NCI-H748 treated with DMSO at 0.1 percent for 48 hours (cell line): ENCODE measurements around the gene FGD5.

Source experiments
- DNase-seq: peaks from one replicate; lab custom pipeline; 2025; lab: John Stamatoyannopoulos, UW

Gene FGD5

DNA sequence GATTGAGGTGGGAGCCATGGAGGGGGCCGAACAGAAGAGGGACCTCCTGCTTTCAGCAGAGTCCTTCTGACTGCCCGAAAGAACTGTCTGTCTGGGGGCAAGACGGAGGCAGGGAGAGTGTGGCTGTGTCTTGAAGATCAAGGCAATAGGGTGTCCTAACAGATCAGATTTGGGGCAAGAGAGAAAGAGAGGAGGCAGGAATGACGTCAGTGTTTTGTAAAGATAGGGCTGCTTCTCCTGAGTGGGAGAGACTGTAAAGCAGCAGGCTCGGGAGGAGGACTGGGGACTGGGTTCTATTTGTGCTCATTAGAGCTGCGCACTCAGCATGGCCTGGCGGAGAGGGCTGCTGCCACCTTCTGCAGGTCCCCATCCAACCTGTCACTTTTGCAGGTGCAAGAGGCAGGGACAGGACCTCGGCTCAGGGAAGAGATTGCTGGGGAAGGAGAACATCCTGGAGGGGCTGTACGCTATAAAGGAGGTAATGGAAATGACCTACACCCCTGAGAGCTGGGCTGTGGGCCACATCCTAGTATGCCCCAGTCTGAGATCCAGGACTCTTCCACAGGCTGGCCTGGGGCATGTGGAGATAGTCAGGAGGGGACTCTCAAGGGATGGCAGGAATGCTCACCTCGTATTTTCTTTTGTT lies 29.0 kb upstream of the FGD5 start:
- DNase-seq = no peak

DNA sequence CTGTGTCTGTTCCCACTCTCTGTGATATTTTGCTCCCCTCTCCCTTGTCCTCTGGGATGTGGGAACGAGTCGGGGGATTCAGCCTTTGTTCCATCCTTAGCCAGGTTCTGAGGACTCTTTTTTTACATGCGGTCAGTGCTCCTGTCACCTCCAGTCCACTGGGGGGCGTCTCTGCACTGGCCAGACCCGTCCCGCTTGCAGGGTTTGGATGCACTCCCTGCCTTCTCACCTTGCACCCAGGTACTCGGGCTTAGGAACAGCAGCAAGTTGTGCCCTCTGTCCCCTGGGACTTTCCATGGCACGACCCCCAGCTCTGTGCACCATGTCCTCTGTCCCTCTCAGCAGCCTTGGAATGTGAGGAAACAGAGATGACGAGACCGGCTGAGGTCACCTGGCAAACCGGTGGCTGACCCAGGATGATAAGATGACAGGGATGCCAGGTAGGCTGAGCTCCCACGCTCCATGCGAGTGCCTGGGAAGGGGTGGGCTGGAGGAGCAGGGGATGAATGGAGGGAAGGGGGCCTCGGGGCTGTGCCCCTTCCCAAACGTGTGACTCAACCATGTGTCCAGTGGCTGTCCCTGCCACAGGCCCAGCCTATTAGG lies 27.3 kb upstream of the FGD5 start:
- DNase-seq = no peak

DNA sequence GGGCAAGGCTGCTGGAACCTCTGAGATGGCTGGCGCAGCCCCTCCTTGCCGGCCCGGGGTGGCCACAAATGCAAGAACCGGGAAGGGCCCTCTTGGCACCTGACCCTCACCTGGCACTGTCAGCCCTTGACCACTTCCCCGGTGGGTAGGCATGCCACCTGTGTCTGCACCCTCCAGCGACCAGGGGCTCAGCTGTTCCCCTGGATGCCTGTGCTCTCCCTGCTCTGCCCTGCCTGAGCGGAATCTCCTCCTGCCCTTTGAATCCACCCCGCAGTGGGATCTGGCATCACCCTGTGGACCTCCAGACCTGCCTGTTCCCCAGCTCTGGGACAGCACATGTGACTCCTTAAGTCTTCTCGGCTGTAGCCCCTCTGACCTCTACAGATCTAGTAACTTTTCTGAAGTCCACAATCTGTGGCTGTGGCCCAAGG lies 26.1 kb upstream of the FGD5 start:
- no peak for DNase-seq

DNA sequence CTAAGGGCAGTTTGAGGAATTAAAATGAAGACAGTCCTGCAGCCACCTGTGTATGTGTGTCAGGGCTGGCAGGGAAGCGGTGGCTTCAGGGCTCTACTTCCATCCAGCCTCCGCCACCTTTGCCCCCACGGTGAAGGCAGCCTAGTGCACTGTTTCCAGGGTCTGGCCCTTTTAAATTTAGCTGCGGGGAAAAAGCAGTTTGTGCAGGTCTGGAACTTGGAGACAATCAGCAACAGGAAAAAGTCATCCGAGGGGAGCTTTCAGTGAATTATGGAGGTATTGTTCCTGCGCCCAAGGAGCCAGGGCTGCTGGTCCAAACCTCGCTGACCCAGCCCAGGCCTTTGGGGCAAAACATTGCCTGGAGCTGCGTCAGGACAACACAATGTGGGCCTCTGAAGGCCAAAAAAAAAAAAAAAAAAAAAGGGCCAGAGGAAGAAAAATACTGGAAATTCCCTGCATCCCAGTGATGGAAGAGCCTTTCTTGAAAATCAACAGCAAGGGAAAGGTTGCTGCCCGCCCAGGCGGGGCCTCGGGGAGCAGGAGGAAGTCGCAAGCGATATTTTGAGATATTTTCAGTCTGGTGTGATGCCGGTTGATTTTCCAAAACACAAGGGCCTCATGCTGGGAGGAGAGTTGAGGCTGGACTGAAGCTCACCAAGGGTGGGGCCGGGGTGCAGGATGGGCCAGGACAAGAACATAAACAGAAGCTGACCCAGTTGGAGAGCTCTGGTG lies 25.5 kb upstream of the FGD5 start:
- DNase-seq = no peak

DNA sequence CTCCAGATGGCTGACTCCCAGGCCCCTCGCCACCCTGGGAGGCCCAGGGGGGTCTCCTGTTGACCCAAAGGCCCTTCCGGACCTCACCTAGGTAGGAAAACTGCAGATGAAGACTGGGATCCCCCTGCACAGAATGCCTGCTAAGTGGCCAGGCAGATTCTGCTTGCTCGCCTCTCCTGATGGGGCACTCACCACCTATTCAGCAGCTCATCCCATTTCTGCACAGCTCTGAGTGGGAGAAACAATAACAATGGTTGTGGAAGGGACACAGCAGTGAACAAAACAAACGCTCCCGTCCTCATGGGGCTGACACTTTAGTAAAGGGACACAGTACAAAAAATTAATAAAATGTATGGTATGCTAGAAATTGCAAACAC lies 24.9 kb upstream of the FGD5 start:
- no peak for DNase-seq

DNA sequence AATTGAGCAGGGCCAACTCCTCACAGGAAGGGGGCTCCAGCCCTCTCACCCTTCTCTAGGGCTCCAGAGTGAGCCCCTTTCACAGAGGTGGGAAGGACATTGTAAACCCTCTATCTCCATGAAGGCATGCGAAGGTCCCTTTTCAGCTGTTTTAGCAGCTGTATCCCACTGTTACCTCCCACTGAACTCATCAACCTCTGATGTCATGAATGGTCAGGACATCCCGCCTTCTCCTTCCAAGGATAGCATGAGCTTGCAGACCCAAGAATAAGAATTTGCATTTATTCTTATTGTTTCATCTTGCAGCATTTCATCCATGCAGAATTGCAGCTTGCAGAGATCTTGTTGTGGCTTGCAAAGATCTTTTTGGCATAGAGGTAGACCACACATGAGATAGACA lies 24.3 kb upstream of the FGD5 start:
- DNase-seq = no peak

DNA sequence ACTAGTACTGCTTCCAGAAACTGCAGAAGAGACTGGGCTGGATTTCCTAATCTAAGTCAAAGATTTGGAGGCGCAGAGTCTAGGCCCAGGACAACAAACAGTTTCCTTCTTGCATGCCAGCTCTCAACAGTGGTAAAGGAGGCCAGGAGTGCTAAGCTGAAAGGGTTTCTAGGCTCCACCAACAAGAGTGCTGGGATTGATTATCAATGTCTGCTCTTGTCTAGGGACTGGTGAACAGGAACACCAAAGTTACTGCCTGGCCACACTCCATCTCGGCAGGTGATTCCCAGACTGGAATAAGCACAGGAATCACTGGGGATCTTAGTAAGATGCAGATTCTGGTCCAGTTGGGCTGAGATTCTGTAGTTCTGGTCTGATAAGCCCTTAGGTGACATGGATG lies 22.8 kb upstream of the FGD5 start:
- DNase-seq = no peak

DNA sequence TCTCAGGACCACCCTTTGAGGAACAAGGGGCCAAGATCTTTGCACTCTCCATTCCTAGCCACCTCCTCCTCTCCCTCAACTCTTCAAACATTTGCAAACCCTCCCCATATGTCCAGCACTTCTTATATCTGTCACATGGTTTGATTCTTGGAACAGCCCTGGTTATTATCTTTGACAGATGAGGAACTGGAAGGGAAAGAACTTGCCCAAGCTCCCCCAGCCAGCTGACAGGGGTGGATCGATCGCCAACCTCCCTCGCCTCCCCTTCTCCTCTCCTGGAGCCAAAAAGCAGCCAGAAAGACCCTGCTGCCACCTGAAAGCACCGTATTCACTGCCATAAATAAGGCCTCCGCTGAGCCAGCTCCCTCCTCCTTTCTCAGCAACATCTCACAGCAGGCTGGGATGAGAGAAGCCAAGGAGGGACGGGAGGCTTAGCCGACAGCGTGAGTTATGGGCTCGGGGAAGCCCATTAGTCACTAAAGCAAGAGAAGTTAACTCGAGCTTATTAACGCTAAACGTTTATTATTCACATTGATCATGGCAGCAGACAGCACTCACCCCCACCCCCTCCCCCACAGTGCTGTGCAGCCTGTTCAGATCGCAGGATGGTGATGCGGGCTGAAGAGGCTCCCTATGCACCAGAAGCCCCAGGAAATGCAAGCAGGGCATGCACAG lies 22.2 kb upstream of the FGD5 start:
- no peak for DNase-seq

DNA sequence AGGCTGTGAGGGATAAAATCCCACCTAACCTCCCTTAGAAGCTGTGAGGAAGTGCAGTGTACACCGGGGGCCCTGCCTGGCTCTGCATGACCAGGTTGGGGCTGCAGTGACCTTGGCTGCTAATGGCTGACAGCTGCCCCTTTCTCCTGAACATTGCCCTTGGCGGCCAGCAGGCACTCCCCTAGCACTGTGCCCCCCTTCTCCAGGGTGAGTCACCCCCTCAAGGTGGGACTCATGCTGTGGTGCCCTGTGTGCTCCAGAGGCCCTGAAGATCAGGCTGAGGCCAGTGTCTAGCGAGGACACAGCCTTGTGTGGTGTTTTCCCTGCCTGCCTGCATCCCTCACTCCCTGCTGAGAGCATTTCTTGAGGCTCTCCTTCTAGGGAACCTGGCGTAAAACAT lies 21.0 kb upstream of the FGD5 start:
- no peak for DNase-seq

- no peak for DNase-seq
Observed at GRCh38 chr3:14798231-14798630, 20.5 kb upstream of the FGD5 start.

DNA sequence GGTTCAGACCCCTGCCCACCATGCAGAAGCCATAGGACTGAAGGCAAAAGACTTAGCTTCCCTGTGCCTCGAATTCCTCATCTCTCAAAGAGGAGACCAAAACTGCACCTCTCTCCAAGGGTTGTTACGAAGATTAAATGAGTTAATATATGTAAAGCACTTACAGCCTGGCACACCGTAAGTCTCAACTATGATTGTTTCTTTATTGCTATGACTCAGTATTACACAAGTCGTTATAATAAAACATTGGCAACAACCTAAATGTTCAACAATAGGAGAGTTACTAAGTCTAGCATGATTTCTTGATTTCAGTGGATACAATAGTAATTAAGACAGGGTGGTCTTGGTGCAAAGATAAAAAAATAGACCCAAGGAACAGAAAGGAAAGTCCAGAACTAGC lies 19.6 kb upstream of the FGD5 start:
- no peak for DNase-seq

DNA sequence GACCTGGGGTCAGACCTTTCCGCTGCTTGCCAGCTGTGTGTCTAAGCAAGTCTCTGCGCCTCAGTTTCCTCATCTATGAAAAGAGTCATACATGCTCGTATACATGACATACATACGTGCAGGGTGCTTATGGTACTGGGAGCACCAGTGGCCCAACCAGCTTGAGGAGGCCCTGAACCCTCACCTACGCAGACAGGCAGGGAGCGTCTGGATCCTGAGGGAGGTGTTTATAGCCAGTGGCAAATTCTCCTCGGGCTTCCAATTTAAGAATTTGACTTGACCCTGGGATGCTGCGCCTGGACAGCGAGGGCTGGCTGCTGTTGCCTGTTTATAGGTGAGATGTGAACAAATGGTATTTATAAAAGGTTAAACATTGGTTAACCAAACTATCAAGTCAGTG lies 17.7 kb upstream of the FGD5 start:
- DNase-seq = no peak

DNA sequence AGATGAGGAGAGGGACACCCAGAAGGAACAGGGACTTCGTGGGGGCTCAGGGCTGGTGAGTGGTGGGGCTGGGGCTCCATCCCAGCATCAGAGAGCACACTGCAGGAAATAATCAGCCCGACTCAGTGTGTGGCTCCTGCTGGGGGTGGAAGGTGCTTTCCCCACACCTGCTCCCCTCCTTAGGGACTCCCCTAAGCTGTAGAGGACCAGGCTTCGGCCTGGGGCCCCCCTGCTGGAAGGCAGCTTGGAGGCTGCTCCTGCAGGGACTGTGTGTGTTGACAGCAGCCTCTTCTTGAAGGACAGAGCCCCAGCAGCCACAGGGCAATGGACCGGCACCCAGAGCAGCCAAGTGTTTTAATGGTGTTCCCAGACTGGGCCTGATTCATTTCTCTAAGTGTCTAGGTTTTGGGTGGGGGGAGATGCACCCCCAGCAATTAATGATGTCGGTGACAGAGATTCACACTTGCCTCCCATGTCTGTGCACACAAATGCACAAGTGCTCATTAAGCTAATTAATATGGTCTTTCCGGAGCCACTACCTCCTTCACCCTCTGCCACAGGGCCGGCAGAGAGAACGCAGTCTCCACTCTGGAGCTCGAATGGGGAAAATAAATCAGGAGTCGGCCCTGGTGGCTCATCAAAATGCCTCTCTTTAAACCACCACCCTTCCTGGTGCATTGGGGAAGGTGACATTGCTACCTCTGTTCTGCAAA lies 16.9 kb upstream of the FGD5 start:
- DNase-seq = no peak

- no peak for DNase-seq
Observed at GRCh38 chr3:14802381-14802731, 16.4 kb upstream of the FGD5 start.

DNA sequence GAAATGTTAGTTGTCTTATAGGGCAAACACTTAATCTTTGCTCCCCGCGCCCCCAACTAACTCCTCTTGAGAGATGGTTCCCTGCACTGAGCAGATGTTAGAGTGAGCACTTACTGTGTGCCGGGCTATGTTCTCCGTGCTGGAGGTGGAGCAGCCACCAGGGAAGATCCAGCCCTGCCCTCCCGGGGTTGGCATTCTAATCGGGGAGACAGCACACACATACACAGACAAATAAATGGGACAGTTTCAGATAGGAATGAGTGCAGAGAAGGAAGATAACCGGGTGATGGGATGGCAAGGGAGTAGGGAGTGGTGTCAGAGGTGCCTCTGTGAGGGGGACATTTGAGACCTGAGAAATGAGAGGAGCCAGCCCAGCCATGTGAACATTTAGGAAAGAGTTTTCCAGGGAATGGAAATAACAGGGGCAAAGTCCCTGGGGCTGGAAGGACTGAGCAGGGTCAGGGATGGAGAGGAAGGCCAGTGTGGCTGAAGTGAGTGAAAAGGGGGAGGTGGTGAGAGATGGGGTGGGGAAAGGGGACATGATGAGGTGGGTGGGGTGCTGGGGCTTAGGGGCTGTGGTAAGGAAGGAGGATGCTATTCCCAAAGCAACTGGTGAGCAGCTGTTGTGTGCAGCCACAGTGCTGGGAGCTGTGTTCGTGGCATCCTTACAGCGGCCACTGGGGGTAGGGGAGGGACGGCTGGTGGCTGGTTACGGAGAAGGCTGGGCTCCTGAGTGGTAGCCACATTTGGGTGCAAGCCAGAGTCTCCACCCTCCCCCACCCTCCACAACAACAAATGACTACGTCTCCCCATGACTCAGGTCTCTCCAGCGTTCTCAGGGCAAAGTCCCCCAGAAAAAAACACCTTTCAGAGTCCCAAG lies 15.4 kb upstream of the FGD5 start:
- DNase-seq = no peak

- DNase-seq = no peak
Observed at GRCh38 chr3:14803981-14804834, 14.6 kb upstream of the FGD5 start.

GRCh38 chr3:14804835-14805780 lies 13.7 kb upstream of the FGD5 start:
- DNase-seq = no peak

- DNase-seq = no peak
Observed at GRCh38 chr3:14805961-14806537, 12.7 kb upstream of the FGD5 start.
